Neuron (in vitro differentiated cells): ENCODE results near the gene BCDIN3D.
"Not testable (repeated sequence)": the region's sequence is repeated elsewhere in the genome, so short reads cannot be mapped to it uniquely, and the experiment has no call there.

Experiments
- H2AFZ ChIP-seq: one replicate; pipeline ENCODE4 v1.6.1; 2013; ENCODE audit warnings: low read depth, mild to moderate bottlenecking, inconsistent platforms, low read length, moderate library complexity
- H3K27me3 ChIP-seq: one replicate; pipeline ENCODE4 v1.6.1; 2013; ENCODE audit warnings: low read length; ENCODE audit not compliant: insufficient read depth
- H3K36me3 ChIP-seq: one replicate; pipeline ENCODE4 v1.6.1; 2013; ENCODE audit warnings: low read length; ENCODE audit not compliant: insufficient read depth
- H3K4me1 ChIP-seq: one replicate; pipeline ENCODE4 v1.6.1; 2013; ENCODE audit warnings: low read length; ENCODE audit not compliant: insufficient read depth
- H3K4me3 ChIP-seq: 2 replicates; pipeline ENCODE4 v1.5.1; 2013; ENCODE audit warnings: mild to moderate bottlenecking, low read length, moderate library complexity
- H3K9me3 ChIP-seq: one replicate; pipeline ENCODE4 v1.6.1; 2013; ENCODE audit warnings: low read length

Gene BCDIN3D

GRCh38 chr12:49882851-49883464, 40.1 kb upstream of the BCDIN3D start:
- no peaks in the 10 kb centered on the region for H3K36me3 ChIP-seq
- H3K4me1 ChIP-seq = peaks cover 17% of the 10 kb centered on the region
- no peak overlapping the region for H3K4me3 ChIP-seq
- H2AFZ ChIP-seq = no peak overlapping the region
- no peaks in the 10 kb centered on the region for H3K9me3 ChIP-seq
- H3K27me3 ChIP-seq = peaks cover 18% of the 10 kb centered on the region

GRCh38 chr12:49882248-49882850, 39.4 kb upstream of the BCDIN3D start:
- peaks cover 17% of the 10 kb centered on the region for H3K4me1 ChIP-seq

GRCh38 chr12:49881415-49882247, 38.7 kb upstream of the BCDIN3D start:
- no peaks in the 10 kb centered on the region for H3K36me3 ChIP-seq
- peaks cover 17% of the 10 kb centered on the region for H3K4me1 ChIP-seq
- no peaks in the 10 kb centered on the region for H3K9me3 ChIP-seq
- H2AFZ ChIP-seq = no peak overlapping the region
- peaks cover 5% of the 10 kb centered on the region for H3K27me3 ChIP-seq
- H3K4me3 ChIP-seq = no peak overlapping the region

More at GRCh38 chr12:49882248-49882850, 39.4 kb upstream of the BCDIN3D start:
- H3K36me3 ChIP-seq = no peaks in the 10 kb centered on the region
- no peak overlapping the region for H2AFZ ChIP-seq
- no peaks in the 10 kb centered on the region for H3K9me3 ChIP-seq
- no peak overlapping the region for H3K4me3 ChIP-seq
- H3K27me3 ChIP-seq = peaks cover 12% of the 10 kb centered on the region

- H2AFZ ChIP-seq = no peak overlapping the region
- H3K4me3 ChIP-seq = no peak overlapping the region
- H3K9me3 ChIP-seq = no peaks in the 10 kb centered on the region
- H3K4me1 ChIP-seq = peaks cover 17% of the 10 kb centered on the region
- H3K27me3 ChIP-seq = peaks cover 2% of the 10 kb centered on the region
- H3K36me3 ChIP-seq = no peaks in the 10 kb centered on the region
These were observed 38.0 kb upstream of the BCDIN3D start for GRCh38 chr12:49880756-49881414.

GRCh38 chr12:49879065-49879464, 36.2 kb upstream of the BCDIN3D start:
- not testable (repeated sequence) for H2AFZ ChIP-seq, H3K4me3 ChIP-seq, H3K36me3 ChIP-seq, H3K9me3 ChIP-seq, H3K27me3 ChIP-seq
- H3K4me1 ChIP-seq = peaks cover 17% of the 10 kb centered on the region

- H3K4me1 ChIP-seq = peaks cover 10% of the 10 kb centered on the region
- no peaks in the 10 kb centered on the region for H3K36me3 ChIP-seq
- no peak overlapping the region for H3K4me3 ChIP-seq
- no peak overlapping the region for H2AFZ ChIP-seq
- no peaks in the 10 kb centered on the region for H3K9me3 ChIP-seq
- H3K27me3 ChIP-seq = no peaks in the 10 kb centered on the region
These were observed 35.1 kb upstream of the BCDIN3D start for GRCh38 chr12:49878021-49878420.

- Histone ChIP-seq H3K27me3 (no peaks in the 10 kb centered on the region), H3K4me1 (peaks cover 7% of the 10 kb centered on the region), H3K4me3 (no peak overlapping the region), H3K36me3 (no peaks in the 10 kb centered on the region), H3K9me3 (no peaks in the 10 kb centered on the region), H2AFZ (no peak overlapping the region)
These were observed 34.2 kb upstream of the BCDIN3D start for GRCh38 chr12:49877066-49877465.

GRCh38 chr12:49876070-49876469, 33.2 kb upstream of the BCDIN3D start:
- no peaks in the 10 kb centered on the region for H3K27me3 ChIP-seq
- no peak overlapping the region for H2AFZ ChIP-seq
- H3K4me1 ChIP-seq = peaks cover 12% of the 10 kb centered on the region
- H3K36me3 ChIP-seq = no peaks in the 10 kb centered on the region
- no peaks in the 10 kb centered on the region for H3K9me3 ChIP-seq
- no peak overlapping the region for H3K4me3 ChIP-seq

GRCh38 chr12:49875115-49875720, 32.3 kb upstream of the BCDIN3D start:
- H3K4me3 ChIP-seq = no peak overlapping the region
- H3K36me3 ChIP-seq = no peaks in the 10 kb centered on the region
- H2AFZ ChIP-seq = no peak overlapping the region
- peaks cover 12% of the 10 kb centered on the region for H3K4me1 ChIP-seq
- no peaks in the 10 kb centered on the region for H3K27me3 ChIP-seq
- H3K9me3 ChIP-seq = no peaks in the 10 kb centered on the region

- Histone ChIP-seq H2AFZ (no peak overlapping the region), H3K4me3 (no peak overlapping the region), H3K27me3 (peaks cover 2% of the 10 kb centered on the region), H3K36me3 (no peaks in the 10 kb centered on the region), H3K4me1 (peaks cover 12% of the 10 kb centered on the region), H3K9me3 (no peaks in the 10 kb centered on the region)
These were observed 31.4 kb upstream of the BCDIN3D start for GRCh38 chr12:49874142-49874897.

GRCh38 chr12:49873361-49873934, 30.5 kb upstream of the BCDIN3D start:
- H3K4me3 ChIP-seq = no peak overlapping the region
- H3K4me1 ChIP-seq = peaks cover 12% of the 10 kb centered on the region
- H3K27me3 ChIP-seq = peaks cover 2% of the 10 kb centered on the region
- H2AFZ ChIP-seq = no peak overlapping the region
- H3K36me3 ChIP-seq = no peaks in the 10 kb centered on the region
- no peaks in the 10 kb centered on the region for H3K9me3 ChIP-seq

GRCh38 chr12:49872781-49873181, 29.9 kb upstream of the BCDIN3D start:
- peaks cover 2% of the 10 kb centered on the region for H3K27me3 ChIP-seq
- H2AFZ ChIP-seq = no peak overlapping the region
- H3K9me3 ChIP-seq = no peaks in the 10 kb centered on the region
- H3K4me1 ChIP-seq = peaks cover 12% of the 10 kb centered on the region
- no peaks in the 10 kb centered on the region for H3K36me3 ChIP-seq
- H3K4me3 ChIP-seq = no peak overlapping the region
